ENCODE measurements around the gene DCST2. TPM values are rescaled to one million over a fixed set of nuclear protein-coding genes. Genes with fewer than 3 reads are reported as not detected.

Gene DCST2
- total and polyA plus RNA-seq, 10 of the 15 experiments (the other 5 are each of a cell fraction or from before 2014, with no cell fraction given), result 0.33 to 0.41 (median 0.36) TPM; not detected in 7

- SMC1A ChIA-PET (ENCODE audit: uncharacterized antibody, unreplicated experiment), result no interaction called here
- in situ Hi-C loops (cut with MboI), result no loop called here
- 0 out of 2 replicates have a peak, but pooled peaks cover 3% of the 10 kb centered on the region for H4K20me1 ChIP-seq (ENCODE audit: control insufficient read depth, insufficient read depth)
These were observed 23.2 kb downstream of the DCST2 start for GRCh38 chr1:155010211-155010918.

GRCh38 chr1:155009742-155010141 lies 23.8 kb downstream of the DCST2 start:
- peaks cover 54% of the 10 kb centered on the region for H3K4me1 ChIP-seq (ENCODE audit: control insufficient read depth, insufficient read depth, low read length)
- no peak overlapping the region; the same call in 1 of the 2 replicates for H3K9ac ChIP-seq (ENCODE audit: control insufficient read depth, insufficient read depth, low read length)
- ChIA-PET SMC1A (ENCODE audit: uncharacterized antibody, unreplicated experiment) (no interaction called here), POLR2A (no interaction called here), RAD21 (ENCODE audit: unreplicated experiment) (no interaction called here), CTCF (interaction anchor here (2.1 kb wide), 1 partner anchor 10 kb away, joined by 9 read pairs; no protein-coding TSS in a partner anchor)
- H3K4me3 ChIP-seq, result no peak overlapping the region
- H2AFZ ChIP-seq (ENCODE audit: control insufficient read depth, low read depth, low read length), result no peak overlapping the region
- peak overlapping the region; percentile 69 for H3K4me2 ChIP-seq (ENCODE audit: control insufficient read depth, insufficient read depth)
- H4K20me1 ChIP-seq (ENCODE audit: control insufficient read depth, insufficient read depth), result 0 out of 2 replicates have a peak, but pooled peaks cover 3% of the 10 kb centered on the region
- in situ Hi-C loops (cut with MboI), result no loop called here
- DNase-seq (ENCODE audit: low read depth, low spot score) (no peak), ATAC-seq (no peak), FAIRE-seq (no peak)
- no peaks in the 10 kb centered on the region for H3K9me3 ChIP-seq (replicated peaks; ENCODE audit: control insufficient read depth, insufficient read depth, low read length)
- WGBS (ENCODE audit: insufficient coverage, insufficient replicate concordance, low lambda C conversion rate, missing lambda C conversion rate), result 97% methylated on average over 5 of the region's 5 CpGs
- intact Hi-C loops (cut with micrococcal nuclease; ENCODE audit: unreplicated experiment), result no loop called here
- H3K27ac ChIP-seq (ENCODE audit: control insufficient read depth, insufficient read depth), result no peak overlapping the region; the same call in 1 of the 2 replicates
- peaks cover 38% of the 10 kb centered on the region for H3K79me2 ChIP-seq (ENCODE audit: control insufficient read depth, insufficient read depth, low read length)
- H3K27me3 ChIP-seq (replicated peaks in 1 of 2; ENCODE audit: control insufficient read depth in 2 of 2, insufficient read depth in 2 of 2, low read length in 1 of 2), result no peaks in the 10 kb centered on the region
- BruUV-seq (replicated peaks), result no TSS peak
- peaks cover 0 to 9% of the 10 kb centered on the region in 2 experiments; a peak in 3 of 4 replicates for H3K36me3 ChIP-seq (ENCODE audit: control insufficient read depth in 2 of 2, insufficient read depth in 2 of 2, low read length in 1 of 2)
- no peak for TF ChIP-seq IKZF1 (conservative IDR thresholded peaks at IDR 0.05)
- TF ChIP-seq MTA2 (IDR thresholded peaks at IDR 0.05; ENCODE audit: low read depth), result no peak
- no peak for TF ChIP-seq POLR2AphosphoS2 (IDR thresholded peaks at IDR 0.05; ENCODE audit: low read depth, low read length)
- TF ChIP-seq PAX5 (IDR thresholded peaks at IDR 0.05; ENCODE audit: borderline replicate concordance, low read depth, low read length), result no peak
- no peak for TF ChIP-seq BMI1 (IDR thresholded peaks at IDR 0.05; ENCODE audit: borderline replicate concordance)
- TF ChIP-seq IRF5 (IDR thresholded peaks at IDR 0.05; ENCODE audit: borderline replicate concordance), result no peak
- TF ChIP-seq IRF3 (IDR thresholded peaks at IDR 0.05), result no peak
- no peak for TF ChIP-seq CHD2 (IDR thresholded peaks at IDR 0.05; ENCODE audit: borderline replicate concordance, low read depth, low read length)
- TF ChIP-seq SMC3 (IDR thresholded peaks at IDR 0.05; ENCODE audit: borderline replicate concordance, low read length), result no peak
- no peak for TF ChIP-seq CEBPB (IDR thresholded peaks at IDR 0.05; ENCODE audit: borderline replicate concordance in 1 of 2, low read depth in 2 of 2, low read length in 2 of 2)
- TF ChIP-seq STAT3 (IDR thresholded peaks at IDR 0.05; ENCODE audit: low read depth, low read length), result no peak
- no peak for TF ChIP-seq ETV6 (conservative IDR thresholded peaks at IDR 0.05 in 1 of 2, IDR thresholded peaks at IDR 0.05 in 1 of 2; ENCODE audit: borderline replicate concordance in 1 of 2, low read depth in 1 of 2)

More at GRCh38 chr1:155010211-155010918, 23.2 kb downstream of the DCST2 start:
- WGBS (ENCODE audit: insufficient coverage, insufficient replicate concordance, low lambda C conversion rate, missing lambda C conversion rate), result 48% methylated on average over 9 of the region's 11 CpGs
- no TSS peak for BruUV-seq (replicated peaks)
- FAIRE-seq, result no peak
- no peak for DNase-seq (ENCODE audit: low read depth, low spot score)
- peaks cover 0 to 10% of the 10 kb centered on the region in 2 experiments; a peak in 3 of 4 replicates for H3K36me3 ChIP-seq (ENCODE audit: control insufficient read depth in 2 of 2, insufficient read depth in 2 of 2, low read length in 1 of 2)
- H3K9ac ChIP-seq (ENCODE audit: control insufficient read depth, insufficient read depth, low read length), result no peak overlapping the region; the same call in 1 of the 2 replicates
- no peak overlapping the region for H2AFZ ChIP-seq (ENCODE audit: control insufficient read depth, low read depth, low read length)
- ChIA-PET CTCF (interaction anchor here (2.1 kb wide), 1 partner anchor 11 kb away, joined by 9 read pairs; no protein-coding TSS in a partner anchor), POLR2A (interaction anchor here (0.6 to 1.4 kb wide), 2 partner anchors 12 to 22 kb away, joined by 3 read pairs; no protein-coding TSS in a partner anchor), RAD21 (ENCODE audit: unreplicated experiment) (interaction anchor here (0.6 to 0.8 kb wide), 3 partner anchors 26 to 104 kb away, joined by 3 to 4 read pairs (median 3); no protein-coding TSS in a partner anchor)
- no peak overlapping the region for H3K4me3 ChIP-seq
- H3K27ac ChIP-seq (ENCODE audit: control insufficient read depth, insufficient read depth), result peak overlapping the region; percentile 15; the same call in 1 of the 2 replicates
- TF ChIP-seq IKZF2 (IDR thresholded peaks at IDR 0.05), result 0 out of 4 replicates have a peak, but pooled peaks have one; percentile 22 to 25
- TF ChIP-seq CBFB (IDR thresholded peaks at IDR 0.05; ENCODE audit: low read depth), result 0 out of 2 replicates have a peak, but pooled peaks have one; percentile 27
- TF ChIP-seq EED (IDR thresholded peaks at IDR 0.05; ENCODE audit: low read depth), result peak; percentile 69
- peak; percentile 40; the same call in 1 of the 2 replicates for TF ChIP-seq IKZF1 (conservative IDR thresholded peaks at IDR 0.05)
- TF ChIP-seq SREBF2 (IDR thresholded peaks at IDR 0.05; ENCODE audit: low read length), result no peak
- H3K9me3 ChIP-seq (replicated peaks; ENCODE audit: control insufficient read depth, insufficient read depth, low read length), result no peaks in the 10 kb centered on the region
- H3K79me2 ChIP-seq (ENCODE audit: control insufficient read depth, insufficient read depth, low read length), result peaks cover 33% of the 10 kb centered on the region
- ATAC-seq, result no peak
- no peaks in the 10 kb centered on the region for H3K27me3 ChIP-seq (replicated peaks in 1 of 2; ENCODE audit: control insufficient read depth in 2 of 2, insufficient read depth in 2 of 2, low read length in 1 of 2)
- H3K4me1 ChIP-seq (ENCODE audit: control insufficient read depth, insufficient read depth, low read length), result peaks cover 49% of the 10 kb centered on the region
- H3K4me2 ChIP-seq (ENCODE audit: control insufficient read depth, insufficient read depth), result peak overlapping the region; percentile 69
- intact Hi-C loops (cut with micrococcal nuclease; ENCODE audit: unreplicated experiment), result no loop called here
